Karpas-422 (cell line): ENCODE data around the gene SLC4A4. TPM values are rescaled to one million over a fixed set of nuclear protein-coding genes. Genes with fewer than 3 reads are reported as not detected.

Experiments used
- DNase-seq: peaks from one replicate; pipeline ENCODE4 v3.0.0-alpha.2; 2015
- H2AFZ ChIP-seq: fragments of 200-600 bp; sonication (generic); 2 replicates; pipeline ENCODE4 v1.6.1; 2014; ENCODE audit warnings: antibody characterized with exemption, low read length, mixed read lengths
- H3K27ac ChIP-seq: fragments of 200-600 bp; sonication (generic); 2 replicates; pipeline ENCODE4 v1.5.1; 2014; ENCODE audit warnings: mild to moderate bottlenecking, low read length, moderate library complexity
- H3K27me3 ChIP-seq: fragments of 200-600 bp; sonication (generic); 2 replicates; pipeline ENCODE4 v1.6.1; 2014; ENCODE audit warnings: low read length, mixed read lengths
- H3K36me3 ChIP-seq: fragments of 200-600 bp; sonication (generic); 2 replicates; pipeline ENCODE4 v1.6.1; 2014; ENCODE audit warnings: low read length, mixed read lengths; ENCODE audit not compliant: insufficient read depth
- H3K4me1 ChIP-seq: fragments of 200-600 bp; sonication (generic); 2 replicates; pipeline ENCODE4 v1.6.1; 2014; ENCODE audit warnings: mild to moderate bottlenecking, low read length, mixed read lengths
- H3K4me2 ChIP-seq: fragments of 200-600 bp; sonication (generic); 2 replicates; pipeline ENCODE4 v1.6.1; 2014; ENCODE audit warnings: low read length, low read depth, mild to moderate bottlenecking; ENCODE audit not compliant: poor library complexity, severe bottlenecking
- H3K4me3 ChIP-seq: fragments of 200-600 bp; sonication (generic); 2 replicates; pipeline ENCODE4 v1.5.1; 2014; ENCODE audit warnings: mild to moderate bottlenecking, antibody characterized with exemption, low read length, mixed read lengths
- H3K79me2 ChIP-seq: fragments of 200-600 bp; sonication (generic); 2 replicates; pipeline ENCODE4 v1.6.1; 2014; ENCODE audit warnings: mild to moderate bottlenecking, low read length, mixed read lengths
- H3K9ac ChIP-seq: fragments of 200-600 bp; sonication (generic); 2 replicates; pipeline ENCODE4 v1.6.0; 2014; ENCODE audit warnings: low read length
- H3K9me2 ChIP-seq: fragments of 200-600 bp; sonication (generic), shearing (Covaris generic); replicated peaks from 2 replicates; pipeline ENCODE4 v1.6.0; 2014; ENCODE audit warnings: mild to moderate bottlenecking, low read length, moderate library complexity; ENCODE audit not compliant: insufficient read depth
- H3K9me3 ChIP-seq: fragments of 300-700, 200-600 bp; sonication (generic); 2 replicates; pipeline ENCODE4 v1.6.1; 2014; ENCODE audit warnings: low read length, mixed read lengths
- H4K20me1 ChIP-seq: fragments of 200-600 bp; sonication (generic); 2 replicates; pipeline ENCODE4 v1.6.1; 2014; ENCODE audit warnings: mild to moderate bottlenecking, antibody characterized with exemption, low read length, low read depth; ENCODE audit not compliant: insufficient read depth
- total RNA-seq: library from RNA; depleted of rRNA; stranded (reverse); fragments of >200 nt; shearing (Covaris generic); gene quantifications from 2 replicates; pipeline ENCODE4 v1.2.3, GENCODE V29; 2014; ENCODE audit warnings: low replicate concordance

The SLC4A4 gene
- total RNA-seq, 1 experiment from 2014 or later: 0.22 TPM

DNA sequence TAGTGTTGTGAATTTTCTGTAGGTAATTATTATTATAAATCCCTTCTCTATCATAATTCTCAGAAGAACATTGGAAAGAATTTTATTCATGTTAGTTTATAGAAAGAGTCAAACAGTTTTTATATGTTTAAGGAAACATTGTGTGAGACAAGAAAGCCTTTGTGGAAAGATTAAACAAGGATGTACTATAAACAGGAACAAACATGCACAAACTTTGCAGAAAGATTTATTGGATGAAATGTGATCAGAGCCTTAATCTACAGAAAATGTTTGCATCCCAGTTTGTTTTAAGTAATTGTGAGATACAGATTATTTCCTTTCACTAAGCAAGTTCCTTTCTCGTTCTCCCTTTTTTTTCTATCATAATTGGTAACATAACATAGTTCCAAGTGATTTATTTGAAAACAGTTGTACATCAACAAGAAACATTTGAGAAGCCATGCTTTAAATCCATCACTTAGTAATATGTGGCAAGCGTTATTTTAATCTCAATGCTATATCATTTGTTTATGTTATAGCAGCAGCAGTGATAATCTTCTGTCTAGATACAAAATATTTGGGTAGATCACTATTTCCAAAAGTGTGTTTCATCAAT, 129.4 kb downstream of the SLC4A4 start:
- Histone ChIP-seq H3K79me2 (no peaks in the 10 kb centered on the region), H4K20me1 (no peaks in the 10 kb centered on the region), H3K9me2 (no peaks in the 10 kb centered on the region), H3K36me3 (no peaks in the 10 kb centered on the region), H3K4me3 (no peak overlapping the region), H3K27me3 (no peaks in the 10 kb centered on the region), H3K4me2 (no peak overlapping the region), H3K27ac (no peak overlapping the region), H3K9ac (no peak overlapping the region), H3K4me1 (no peaks in the 10 kb centered on the region), H3K9me3 (no peaks in the 10 kb centered on the region), H2AFZ (no peak overlapping the region)
- no peak for DNase-seq

DNA sequence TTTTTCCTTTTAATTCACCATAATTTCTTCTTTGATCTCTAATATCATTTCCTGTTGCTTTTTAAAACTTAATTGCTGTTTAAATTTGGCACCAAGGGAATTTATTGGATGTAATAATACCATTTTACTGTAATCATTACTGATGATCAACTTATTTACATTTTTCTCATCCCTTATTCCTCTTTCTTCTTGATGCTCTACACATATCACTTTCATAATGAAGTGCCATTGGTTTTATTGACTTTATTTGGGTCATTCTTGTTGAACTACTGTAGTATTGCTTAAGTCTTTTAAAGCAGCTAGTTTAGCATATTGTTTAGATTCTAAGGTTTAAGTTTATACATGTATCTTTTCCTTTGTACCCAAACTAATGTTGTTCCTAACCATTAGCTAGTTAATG, 130.7 kb downstream of the SLC4A4 start:
- no peaks in the 10 kb centered on the region for H3K9me3 ChIP-seq
- DNase-seq: no peak
- H3K4me1 ChIP-seq: no peaks in the 10 kb centered on the region
- H3K9me2 ChIP-seq: no peaks in the 10 kb centered on the region
- H3K9ac ChIP-seq: no peak overlapping the region
- H3K4me3 ChIP-seq: no peak overlapping the region
- no peak overlapping the region for H2AFZ ChIP-seq
- no peaks in the 10 kb centered on the region for H3K27me3 ChIP-seq
- H3K4me2 ChIP-seq: no peak overlapping the region
- no peak overlapping the region for H3K27ac ChIP-seq
- H3K36me3 ChIP-seq: no peaks in the 10 kb centered on the region
- no peaks in the 10 kb centered on the region for H3K79me2 ChIP-seq
- H4K20me1 ChIP-seq: no peaks in the 10 kb centered on the region

DNA sequence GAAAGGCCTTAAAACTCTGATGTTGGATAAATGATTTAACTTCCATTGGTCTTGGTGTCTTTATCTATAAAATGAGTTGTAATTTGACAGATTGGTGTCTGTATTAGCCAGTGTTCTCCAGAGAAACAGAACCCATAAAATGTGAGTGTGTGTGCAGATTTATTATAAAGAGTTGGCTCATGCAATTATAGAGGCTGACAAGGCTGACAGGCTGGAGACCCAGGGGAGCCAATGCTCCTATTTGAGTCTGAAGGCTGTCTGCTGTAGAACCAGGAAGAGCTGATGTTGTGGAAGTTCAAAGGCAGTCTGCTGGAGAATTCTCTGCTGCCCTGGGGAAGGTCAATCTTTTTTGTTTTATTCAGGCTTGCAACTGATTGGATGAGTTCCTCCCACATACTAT, 131.7 kb downstream of the SLC4A4 start:
- Histone ChIP-seq H3K9ac (no peak overlapping the region), H3K36me3 (no peaks in the 10 kb centered on the region), H3K9me2 (no peaks in the 10 kb centered on the region), H3K4me1 (no peaks in the 10 kb centered on the region), H3K27me3 (no peaks in the 10 kb centered on the region), H4K20me1 (no peaks in the 10 kb centered on the region), H3K4me2 (no peak overlapping the region), H2AFZ (no peak overlapping the region), H3K9me3 (no peaks in the 10 kb centered on the region), H3K79me2 (no peaks in the 10 kb centered on the region), H3K4me3 (no peak overlapping the region), H3K27ac (no peak overlapping the region)
- no peak for DNase-seq

DNA sequence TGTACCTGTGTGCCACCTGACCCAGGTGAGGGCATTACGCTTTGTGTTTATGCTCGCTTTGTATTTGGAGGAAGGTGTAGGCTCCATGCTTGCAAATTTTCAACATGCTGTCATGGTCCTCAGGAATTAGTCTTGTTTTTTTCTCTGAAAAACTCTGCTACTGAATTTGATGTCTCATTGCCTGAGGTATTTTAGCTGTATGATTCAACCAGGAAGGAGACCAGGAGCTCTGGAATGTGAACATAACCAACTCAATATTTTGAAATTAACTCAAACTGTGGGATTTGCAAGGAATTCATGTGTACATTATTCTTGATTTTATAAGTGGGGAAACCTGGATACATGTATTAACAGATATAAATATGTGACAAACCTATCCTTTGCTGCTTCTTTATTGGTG, 134.1 kb downstream of the SLC4A4 start:
- Histone ChIP-seq H4K20me1 (no peaks in the 10 kb centered on the region), H3K9ac (no peak overlapping the region), H3K9me2 (no peaks in the 10 kb centered on the region), H3K4me3 (no peak overlapping the region), H3K79me2 (no peaks in the 10 kb centered on the region), H3K27me3 (no peaks in the 10 kb centered on the region), H3K27ac (no peak overlapping the region), H3K4me1 (no peaks in the 10 kb centered on the region), H3K36me3 (no peaks in the 10 kb centered on the region), H3K9me3 (no peaks in the 10 kb centered on the region), H3K4me2 (no peak overlapping the region), H2AFZ (no peak overlapping the region)
- DNase-seq: no peak

DNA sequence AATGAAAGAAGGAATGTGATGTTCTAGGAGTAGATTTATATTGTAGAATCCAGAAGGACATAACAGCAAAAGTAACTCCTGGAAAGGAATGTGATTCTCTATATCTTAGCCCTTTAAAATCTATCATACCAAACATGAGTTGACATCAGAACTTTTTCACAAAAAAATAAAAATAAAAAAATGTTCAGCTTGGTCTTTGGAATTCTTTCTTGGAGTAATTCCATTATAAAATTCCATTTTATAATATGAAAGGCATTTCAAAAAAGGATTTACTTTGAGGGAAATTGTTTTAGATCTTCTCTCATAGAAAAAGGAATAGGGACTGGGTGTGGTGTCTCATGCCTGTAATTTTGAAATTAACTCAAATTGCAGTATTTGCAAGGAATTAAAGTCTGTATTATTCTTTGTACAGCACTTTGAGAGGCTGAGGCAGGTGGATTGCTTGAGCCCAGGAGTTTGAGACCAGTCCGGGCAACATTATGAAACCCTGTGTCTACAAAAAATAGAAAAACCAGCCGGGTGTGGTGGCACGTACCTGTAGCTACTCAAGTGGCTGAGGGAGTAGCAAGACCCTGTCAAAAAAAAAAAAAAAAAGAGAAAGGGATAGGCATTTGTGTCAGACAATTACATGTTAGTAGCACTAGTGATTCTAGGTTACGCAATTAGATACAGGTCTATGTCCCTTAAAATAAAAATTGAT, 134.9 kb downstream of the SLC4A4 start:
- Histone ChIP-seq H3K9ac (no peak overlapping the region), H3K27ac (no peak overlapping the region), H3K27me3 (no peaks in the 10 kb centered on the region), H3K36me3 (no peaks in the 10 kb centered on the region), H3K4me3 (no peak overlapping the region), H2AFZ (no peak overlapping the region), H3K9me3 (no peaks in the 10 kb centered on the region), H3K4me1 (no peaks in the 10 kb centered on the region), H3K4me2 (no peak overlapping the region), H4K20me1 (no peaks in the 10 kb centered on the region), H3K79me2 (no peaks in the 10 kb centered on the region), H3K9me2 (no peaks in the 10 kb centered on the region)
- DNase-seq: no peak

DNA sequence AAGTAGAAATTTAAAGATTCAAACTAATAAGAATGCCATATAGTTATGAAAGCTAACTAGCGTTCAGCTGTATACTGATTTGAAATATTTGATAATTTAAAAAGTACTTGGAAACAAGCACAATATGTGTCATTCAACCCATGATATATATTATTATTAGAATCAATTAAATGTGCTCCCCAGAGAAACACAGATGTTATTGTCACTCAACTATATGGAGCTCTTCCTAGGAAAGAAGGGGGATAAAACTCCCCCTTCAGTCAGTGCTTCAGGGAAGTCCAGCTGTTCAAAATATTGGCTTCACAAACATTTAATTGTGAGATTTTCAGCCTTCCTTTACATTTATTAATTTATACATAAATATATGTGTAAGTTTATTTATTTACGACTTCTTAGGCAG, 135.9 kb downstream of the SLC4A4 start:
- Histone ChIP-seq H3K9me3 (no peaks in the 10 kb centered on the region), H4K20me1 (no peaks in the 10 kb centered on the region), H3K36me3 (no peaks in the 10 kb centered on the region), H3K9me2 (no peaks in the 10 kb centered on the region), H3K9ac (no peak overlapping the region), H3K4me3 (no peak overlapping the region), H3K4me2 (no peak overlapping the region), H3K79me2 (no peaks in the 10 kb centered on the region), H3K27ac (no peak overlapping the region), H2AFZ (no peak overlapping the region), H3K27me3 (no peaks in the 10 kb centered on the region), H3K4me1 (no peaks in the 10 kb centered on the region)
- no peak for DNase-seq

DNA sequence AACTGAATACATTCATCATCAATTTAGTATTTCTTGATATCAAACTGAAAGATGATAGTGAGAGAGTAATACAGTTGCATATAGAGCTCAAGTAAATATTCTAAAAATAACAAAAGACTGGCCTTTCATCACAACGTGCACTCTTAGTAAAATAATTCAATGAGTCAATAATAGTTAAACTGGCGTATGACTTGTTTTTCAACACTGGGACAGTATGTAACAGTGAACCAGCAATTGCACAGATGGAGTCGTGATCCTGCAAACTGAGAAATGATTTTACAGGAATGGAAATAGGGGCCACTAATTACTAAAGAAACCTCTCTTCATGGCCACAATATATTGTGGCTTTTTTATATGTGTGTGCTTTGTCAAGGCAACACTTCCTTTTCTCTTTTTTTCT, 137.4 kb downstream of the SLC4A4 start:
- H3K27ac ChIP-seq: no peak overlapping the region
- no peak overlapping the region for H2AFZ ChIP-seq
- DNase-seq: no peak
- H3K9ac ChIP-seq: no peak overlapping the region
- H3K79me2 ChIP-seq: no peaks in the 10 kb centered on the region
- H3K9me3 ChIP-seq: no peaks in the 10 kb centered on the region
- H3K27me3 ChIP-seq: no peaks in the 10 kb centered on the region
- no peaks in the 10 kb centered on the region for H3K9me2 ChIP-seq
- H3K4me2 ChIP-seq: no peak overlapping the region
- no peaks in the 10 kb centered on the region for H3K36me3 ChIP-seq
- no peak overlapping the region for H3K4me3 ChIP-seq
- H4K20me1 ChIP-seq: no peaks in the 10 kb centered on the region
- no peaks in the 10 kb centered on the region for H3K4me1 ChIP-seq

DNA sequence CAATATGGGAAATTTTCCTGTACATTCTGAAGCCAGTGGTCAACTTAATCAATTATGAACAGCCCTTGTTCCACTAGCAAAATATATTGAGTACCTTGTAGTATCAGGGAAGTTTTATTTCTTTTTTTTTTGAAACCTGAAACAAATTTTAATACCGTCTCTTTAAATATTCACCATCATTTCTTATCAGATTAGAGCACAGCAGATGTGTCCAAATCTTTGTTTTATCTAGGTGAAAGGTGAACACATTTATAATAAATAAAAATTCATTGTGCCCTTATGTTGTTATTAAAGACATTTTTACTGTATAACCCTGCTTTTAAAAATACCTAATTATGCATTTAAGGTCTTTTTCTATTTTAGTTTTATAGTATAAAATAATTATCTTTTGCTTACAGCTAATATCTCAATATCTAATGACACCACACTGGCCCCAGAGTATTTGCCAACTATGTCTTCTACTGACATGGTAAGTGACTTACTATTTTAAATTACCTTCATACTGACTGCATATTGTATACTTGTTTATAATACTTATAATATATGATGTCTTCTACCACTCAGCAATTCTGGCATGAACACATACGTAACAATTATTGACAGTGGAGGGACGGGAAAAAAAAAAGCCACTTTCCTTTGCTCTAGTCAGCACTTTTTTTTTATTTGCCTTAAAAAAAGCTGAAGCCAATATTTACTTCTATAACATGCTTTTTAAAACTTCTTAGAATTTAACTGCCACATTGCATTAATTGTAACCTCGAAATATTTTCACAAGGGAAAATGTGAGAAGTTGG, 147.9 kb downstream of the SLC4A4 start:
- no peak for DNase-seq

More for the DNA sequence above, 147.9 kb downstream of the SLC4A4 start:
- H3K9me2 ChIP-seq: no peaks in the 10 kb centered on the region
- no peaks in the 10 kb centered on the region for H3K4me1 ChIP-seq
- H3K4me3 ChIP-seq: no peak overlapping the region
- no peaks in the 10 kb centered on the region for H3K27me3 ChIP-seq
- H2AFZ ChIP-seq: no peak overlapping the region
- no peak overlapping the region for H3K4me2 ChIP-seq
- H3K9ac ChIP-seq: no peak overlapping the region
- no peaks in the 10 kb centered on the region for H3K79me2 ChIP-seq
- H4K20me1 ChIP-seq: no peaks in the 10 kb centered on the region
- H3K9me3 ChIP-seq: no peaks in the 10 kb centered on the region
- H3K36me3 ChIP-seq: no peaks in the 10 kb centered on the region
- H3K27ac ChIP-seq: no peak overlapping the region
